Measurements from ENCODE around the gene CELF1. TPM values are rescaled to one million over a fixed set of nuclear protein-coding genes. Genes with fewer than 3 reads are reported as not detected.

The CELF1 gene
- total and polyA plus RNA-seq, 2 experiments from 2014 or later, result 124 to 233 TPM

- TF ChIP-seq ZNF114 (CRISPR knock-in tag; IDR thresholded peaks at IDR 0.05), result no peak
- no peak for TF ChIP-seq JUNB (IDR thresholded peaks at IDR 0.05; ENCODE audit: unreplicated experiment)
- no peak for TF ChIP-seq STAT1 (IDR thresholded peaks at IDR 0.05; ENCODE audit: unreplicated experiment)
Observed at GRCh38 chr11:47553406-47553743, 443 bp upstream of the CELF1 start (continued).

GRCh38 chr11:47552056-47552565 lies 821 bp downstream of the CELF1 start:
- Histone ChIP-seq H3K4me2 (peak overlapping the region; percentile 92), H3K4me1 (ENCODE audit: insufficient read depth) (peaks cover 24% of the 10 kb centered on the region), H3K36me3 (ENCODE audit: insufficient read depth) (no peaks in the 10 kb centered on the region), H3K27me3 (ENCODE audit: insufficient read depth) (no peaks in the 10 kb centered on the region), H3K79me2 (replicated peaks; ENCODE audit: insufficient read depth) (peaks cover 56% of the 10 kb centered on the region), H3K27ac (ENCODE audit: low read depth) (peak overlapping the region; percentile 96), H3F3A (replicated peaks; ENCODE audit: low read depth) (0 out of 2 replicates have a peak, but pooled peaks cover 3% of the 10 kb centered on the region), H3K9me2 (ENCODE audit: insufficient read depth) (no peaks in the 10 kb centered on the region), H4K20me1 (replicated peaks; ENCODE audit: insufficient read depth) (peaks cover 41% of the 10 kb centered on the region), H2AFZ (peak overlapping the region; percentile 4; the same call in 1 of the 2 replicates), H3K4me3 (peak overlapping the region; percentile 99)
- Mint-ChIP-seq H3K36me3 (ENCODE audit: low read depth) (peaks cover 27% of the 10 kb centered on the region), H3K27me3 (ENCODE audit: insufficient read depth, low read depth, poor library complexity) (peaks cover 7% of the 10 kb centered on the region), H3K4me1 (peaks cover 32% of the 10 kb centered on the region), H3K27ac (peak overlapping the region; percentile 98), H3K9me3 (no peaks in the 10 kb centered on the region), H3K4me3 (peak overlapping the region; percentile 99)
- ATAC-seq (peak; percentile 44), DNase-seq (ENCODE audit: low spot score) (peak; percentile 63)
- TF ChIP-seq EZH2phosphoT487 (IDR thresholded peaks at IDR 0.05; ENCODE audit: unreplicated experiment) (no peak), STAT1 (IDR thresholded peaks at IDR 0.05; ENCODE audit: unreplicated experiment) (no peak), CREB1 (CRISPR knock-in tag; IDR thresholded peaks at IDR 0.05; ENCODE audit: low read depth) (no peak), JUNB (IDR thresholded peaks at IDR 0.05; ENCODE audit: unreplicated experiment) (no peak), ZNF331 (CRISPR knock-in tag; IDR thresholded peaks at IDR 0.05; ENCODE audit: low read depth) (no peak), ZNF114 (CRISPR knock-in tag; IDR thresholded peaks at IDR 0.05) (no peak), REST (IDR thresholded peaks at IDR 0.05; ENCODE audit: unreplicated experiment) (no peak), CTCF (conservative IDR thresholded peaks at IDR 0.05; ENCODE audit: low read depth in 2 of 2) (no peak), POLR2AphosphoS5 (IDR thresholded peaks at IDR 0.05; ENCODE audit: low read depth) (no peak), EZH2 (IDR thresholded peaks at IDR 0.05; ENCODE audit: low read depth, unreplicated experiment) (no peak), ETS1 (IDR thresholded peaks at IDR 0.05) (no peak), ZNF462 (CRISPR knock-in tag; IDR thresholded peaks at IDR 0.05) (no peak), NANOG (IDR thresholded peaks at IDR 0.05; ENCODE audit: borderline replicate concordance) (no peak)

Data from GM23338 (cell line).